Gastroesophageal sphincter (tissue), 4 donors: Measurements from ENCODE around the gene PRKAR1B. TPM values are rescaled to one million over a fixed set of nuclear protein-coding genes. Genes with fewer than 3 reads are reported as not detected.
"Not testable (repeated sequence)": the region's sequence is repeated elsewhere in the genome, so short reads cannot be mapped to it uniquely, and the experiment has no call there.

Source experiments
- ATAC-seq: fragments of 150-250 bp; one replicate; pipeline ENCODE4 v1.9.1; 2016; ENCODE audit warnings: mild to moderate bottlenecking, moderate library complexity
- H3K27ac ChIP-seq, 4 donors: fragments of 200-600 bp; sonication (generic) in 3 of 4; 1 replicate in 3 of 4; 2 replicates in 1 of 4; pipeline ENCODE4 v1.5.1; 2016 to 2019
- H3K27me3 ChIP-seq: fragments of 200-600 bp; sonication (generic); one replicate; pipeline ENCODE4 v1.5.1; 2019
- H3K36me3 ChIP-seq, 2 donors: fragments of 200-600 bp; sonication (generic); one replicate each; pipeline ENCODE4 v1.5.1; 2019; ENCODE audit warnings: control low read depth in 1 of 2
- H3K4me1 ChIP-seq, 3 donors: fragments of 200-600 bp; sonication (generic); 1 replicate in 2 of 3; 2 replicates in 1 of 3; pipeline ENCODE4 v1.5.1; 2016 to 2019; ENCODE audit warnings: control low read depth in 2 of 3
- H3K4me3 ChIP-seq, 2 donors: fragments of 200-600 bp; sonication (generic); one replicate each; pipeline ENCODE4 v1.5.1; 2019; ENCODE audit warnings: mild to moderate bottlenecking in 1 of 2, moderate library complexity in 1 of 2
- H3K9me3 ChIP-seq, 3 donors: fragments of 200-600 bp; sonication (generic); one replicate each; pipeline ENCODE4 v1.5.1; 2017 to 2019; ENCODE audit warnings: control low read depth in 2 of 3
- CTCF ChIP-seq, 4 experiments: fragments of 200-600 bp in 2 of 4; fragments of 450-650 bp in 2 of 4; sonication (generic) in 1 of 4; IDR thresholded peaks; one replicate each; pipeline ENCODE4 v1.5.1; 2017 to 2019; ENCODE audit warnings: antibody characterized with exemption in 4 of 4, mild to moderate bottlenecking in 2 of 4, moderate library complexity in 2 of 4
- EP300 ChIP-seq: sonication (generic); formaldehyde crosslinking; IDR thresholded peaks from one replicate; pipeline ENCODE4 v1.6.1; 2017; ENCODE audit warnings: antibody characterized with exemption, mild to moderate bottlenecking
- POLR2A ChIP-seq, 2 donors: fragments of 450-650 bp; IDR thresholded peaks; one replicate each; pipeline ENCODE4 v1.6.1; 2017; ENCODE audit warnings: antibody characterized with exemption in 2 of 2, mild to moderate bottlenecking in 2 of 2, moderate library complexity in 1 of 2
- POLR2AphosphoS5 ChIP-seq: sonication (generic); formaldehyde crosslinking; IDR thresholded peaks from one replicate; pipeline ENCODE4 v1.6.1; 2017; ENCODE audit warnings: antibody characterized with exemption
- WGBS, 2 donors: methylation state at CpG; one replicate each; pipeline ENCODE4 v1.1.5; 2018; ENCODE audit warnings: low coverage in 1 of 2; 5-methylcytosine and 5-hydroxymethylcytosine counted together
- total RNA-seq, 4 donors: library from RNA; depleted of rRNA; stranded (reverse); fragments of >200 nt; gene quantifications; one replicate each; pipeline ENCODE4 v1.1.0, GENCODE V29; 2016

PRKAR1B gene
- total RNA-seq, 4 donors from 2014 or later = 11.6 to 39.1 (median 24.8) TPM

GRCh38 chr7:553636-554111 lies 173.4 kb downstream of the PRKAR1B start:
- H3K27ac ChIP-seq = no peak overlapping the region
- TF ChIP-seq CTCF (IDR thresholded peaks at IDR 0.05) (no peak), POLR2AphosphoS5 (no peak), POLR2A (IDR thresholded peaks at IDR 0.05) (no peak), EP300 (no peak)
- no peaks in the 10 kb centered on the region for H3K4me1 ChIP-seq
- no peaks in the 10 kb centered on the region for H3K9me3 ChIP-seq
- H3K4me3 ChIP-seq = no peak overlapping the region
- ATAC-seq = no peak
- no CpG with 5 or more reads among the region's 18 CpGs for WGBS, 2 donors
- peaks cover 0 to 16% of the 10 kb centered on the region in 2 donors for H3K36me3 ChIP-seq
- no peaks in the 10 kb centered on the region for H3K27me3 ChIP-seq

DNA sequence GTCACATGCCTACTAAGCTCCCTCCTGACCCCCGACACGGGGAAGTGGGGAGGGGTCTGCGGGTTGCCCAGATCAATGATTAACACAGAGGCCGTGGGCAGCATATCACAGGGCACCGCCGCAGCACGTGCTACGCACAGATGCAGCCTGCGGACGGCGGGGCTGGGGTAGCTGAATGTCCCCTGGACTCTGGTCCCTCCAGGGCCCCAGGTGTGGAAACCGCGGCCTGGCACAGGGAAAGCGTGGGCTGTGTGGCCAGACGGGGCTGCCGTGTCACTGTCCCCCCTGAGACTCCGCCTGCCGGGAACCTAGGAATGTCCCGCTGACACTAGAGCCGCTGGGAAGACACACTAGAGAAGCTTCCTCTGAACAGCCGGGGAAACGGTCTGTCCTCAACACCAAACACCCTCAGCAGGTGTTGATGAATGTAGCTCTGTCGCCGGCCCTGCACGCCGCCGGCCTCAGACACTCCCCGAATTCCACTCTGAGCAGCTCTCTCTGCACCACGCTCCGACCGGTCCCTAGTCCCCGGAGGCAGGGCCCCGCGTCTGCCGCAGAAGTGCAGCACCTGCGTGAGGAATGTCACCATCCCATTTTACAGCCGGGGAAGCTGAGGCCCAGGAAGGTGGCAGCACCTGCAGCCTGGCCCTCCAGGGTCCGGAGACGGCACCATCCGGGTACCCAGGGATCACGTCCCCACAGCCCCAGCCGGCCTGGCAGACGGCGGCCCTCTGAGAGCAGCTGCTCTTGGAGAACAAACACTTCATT lies 174.0 kb downstream of the PRKAR1B start:
- 81% methylated on average over 6 of the region's 44 CpGs; no CpG with 5 or more reads in 1 of the 2 donors for WGBS, 2 donors

GRCh38 chr7:552151-552867 lies 174.8 kb downstream of the PRKAR1B start:
- not testable (repeated sequence) for H3K4me3 ChIP-seq, H3K4me1 ChIP-seq, H3K27ac ChIP-seq, ATAC-seq, H3K9me3 ChIP-seq, H3K27me3 ChIP-seq
- 64% methylated on average over 5 of the region's 32 CpGs; no CpG with 5 or more reads in 1 of the 2 donors for WGBS, 2 donors
- peaks cover 0 to 16% of the 10 kb centered on the region in 2 donors for H3K36me3 ChIP-seq

More for the DNA sequence above, 174.0 kb downstream of the PRKAR1B start:
- Histone ChIP-seq H3K27me3 (no peaks in the 10 kb centered on the region), H3K27ac (no peak overlapping the region), H3K4me3 (no peak overlapping the region), H3K4me1 (no peaks in the 10 kb centered on the region), H3K36me3 (peaks cover 0 to 16% of the 10 kb centered on the region in 2 donors), H3K9me3 (no peaks in the 10 kb centered on the region)
- no peak for ATAC-seq
- TF ChIP-seq POLR2A (IDR thresholded peaks at IDR 0.05) = no peak
- no peak for TF ChIP-seq CTCF (IDR thresholded peaks at IDR 0.05)
- no peak for TF ChIP-seq EP300
- TF ChIP-seq POLR2AphosphoS5 = no peak

DNA sequence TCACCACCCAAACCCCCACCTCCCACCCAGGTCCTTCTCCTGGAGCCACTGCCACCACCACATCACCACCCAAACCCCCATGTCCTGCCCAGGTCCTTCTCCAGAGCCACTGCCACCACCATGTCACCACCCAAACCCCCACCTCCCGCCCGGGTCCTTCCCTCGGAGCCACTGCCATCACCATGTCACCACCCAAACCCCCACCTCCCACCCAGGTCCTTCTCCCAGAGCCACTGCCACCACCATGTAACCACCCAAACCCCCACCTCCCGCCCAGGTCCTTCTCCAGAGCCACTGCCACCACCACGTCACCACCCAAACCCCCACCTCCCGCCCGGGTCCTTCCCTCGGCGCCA lies 175.5 kb downstream of the PRKAR1B start:
- WGBS, 2 donors = 85% methylated on average over 8 of the region's 9 CpGs; no CpG with 5 or more reads in 1 of the 2 donors

GRCh38 chr7:550881-551614 lies 176.0 kb downstream of the PRKAR1B start:
- ATAC-seq = no peak
- 87% methylated on average over 5 of the region's 19 CpGs; no CpG with 5 or more reads in 1 of the 2 donors for WGBS, 2 donors
- Histone ChIP-seq H3K27ac (no peak overlapping the region), H3K4me3 (no peak overlapping the region), H3K27me3 (no peaks in the 10 kb centered on the region), H3K4me1 (no peaks in the 10 kb centered on the region), H3K9me3 (no peaks in the 10 kb centered on the region), H3K36me3 (peaks cover 0 to 16% of the 10 kb centered on the region in 2 donors)
- TF ChIP-seq POLR2AphosphoS5 = no peak
- no peak for TF ChIP-seq CTCF (IDR thresholded peaks at IDR 0.05)
- TF ChIP-seq EP300 = no peak
- TF ChIP-seq POLR2A (IDR thresholded peaks at IDR 0.05) = no peak

More for the DNA sequence above, 175.5 kb downstream of the PRKAR1B start:
- H3K27me3 ChIP-seq, H3K4me1 ChIP-seq, H3K27ac ChIP-seq, H3K4me3 ChIP-seq, H3K9me3 ChIP-seq, ATAC-seq: not testable (repeated sequence)
- peaks cover 0 to 16% of the 10 kb centered on the region in 2 donors for H3K36me3 ChIP-seq
